WTC11 (cell line): ENCODE measurements around the gene CSPG4. TPM values are rescaled to one million over a fixed set of nuclear protein-coding genes. Genes with fewer than 3 reads are reported as not detected.

ENCODE experiments used
- ATAC-seq: fragments of 200-7000 bp; cut with Tn5 transposase; 2 replicates; pipeline ENCODE4 v1.10.0; 2021; ENCODE audit warnings: mild to moderate bottlenecking, moderate library complexity
- CTCF ChIA-PET: fragments of 300-600 bp; sonication (Branson Sonifier 250); formaldehyde crosslinking; loops from one replicate; lab custom pipeline; 2021; ENCODE audit warnings: antibody characterized with exemption; lab: Charles Lee
- POLR2A ChIA-PET: fragments of 350-600 bp; sonication (Branson Sonifier 250); formaldehyde crosslinking; loops from one replicate; lab custom pipeline; 2021; ENCODE audit warnings: antibody characterized with exemption; lab: Charles Lee
- DNase-seq: peaks from one replicate; pipeline ENCODE4 v3.0.0; 2021; ENCODE audit warnings: low spot score
- H3K27ac Mint-ChIP-seq: 2 replicates; pipeline ENCODE4 v1.8.0; 2021; ENCODE audit warnings: mixed read lengths
- H3K27me3 Mint-ChIP-seq: 2 replicates; pipeline ENCODE4 v1.8.0; 2021; ENCODE audit warnings: low read depth, mild to moderate bottlenecking, moderate library complexity, mixed read lengths
- H3K36me3 Mint-ChIP-seq: 2 replicates; pipeline ENCODE4 v1.8.0; 2021; ENCODE audit warnings: mixed read lengths
- H3K4me1 Mint-ChIP-seq: 2 replicates; pipeline ENCODE4 v1.8.0; 2022; ENCODE audit warnings: mixed read lengths
- H3K4me3 Mint-ChIP-seq: 2 replicates; pipeline ENCODE4 v1.8.0; 2021; ENCODE audit warnings: mild to moderate bottlenecking, moderate library complexity, mixed read lengths
- H3K9me3 Mint-ChIP-seq: 2 replicates; pipeline ENCODE4 v1.8.0; 2021; ENCODE audit warnings: mixed read lengths
- CBFB ChIP-seq: sonication (generic); formaldehyde crosslinking; IDR thresholded peaks from 2 replicates; pipeline ENCODE4 v1.8.1; 2022; ENCODE audit warnings: mild to moderate bottlenecking, low read depth, missing genetic modification reagents
- CREB1 ChIP-seq: sonication (generic); formaldehyde crosslinking; IDR thresholded peaks from 2 replicates; pipeline ENCODE4 v1.8.0; 2023; ENCODE audit warnings: mild to moderate bottlenecking, missing genetic modification reagents
- E2F1 ChIP-seq: sonication (generic); formaldehyde crosslinking; IDR thresholded peaks from 2 replicates; pipeline ENCODE4 v1.8.0; 2022; ENCODE audit warnings: mild to moderate bottlenecking, missing genetic modification reagents
- E2F4 ChIP-seq: sonication (generic); formaldehyde crosslinking; IDR thresholded peaks from 2 replicates; pipeline ENCODE4 v1.8.1; 2022; ENCODE audit warnings: low read depth, mild to moderate bottlenecking, moderate library complexity, missing genetic modification reagents, borderline replicate concordance
- ERG ChIP-seq: fragments of 250-450 bp; sonication (Bioruptor Pico); IDR thresholded peaks from 2 replicates; pipeline ENCODE4 v1.8.0; 2021; ENCODE audit warnings: mild to moderate bottlenecking
- HMGXB4 ChIP-seq: sonication (generic); formaldehyde crosslinking; IDR thresholded peaks from 2 replicates; pipeline ENCODE4 v1.8.1; 2023; ENCODE audit warnings: mild to moderate bottlenecking, moderate library complexity, missing genetic modification reagents
- IRF1 ChIP-seq: sonication (generic); formaldehyde crosslinking; IDR thresholded peaks from 2 replicates; pipeline ENCODE4 v1.8.0; 2023; ENCODE audit warnings: missing genetic modification reagents
- IRF2 ChIP-seq: sonication (generic); formaldehyde crosslinking; IDR thresholded peaks from 2 replicates; pipeline ENCODE4 v1.8.0; 2022; ENCODE audit warnings: low read depth, missing genetic modification reagents, borderline replicate concordance
- JAZF1 ChIP-seq: fragments of 250-450 bp; sonication (Bioruptor Pico); IDR thresholded peaks from 2 replicates; pipeline ENCODE4 v1.9.0; 2021; ENCODE audit warnings: moderate library complexity, mild to moderate bottlenecking, inconsistent platforms
- NR1H2 ChIP-seq: sonication (generic); formaldehyde crosslinking; IDR thresholded peaks from 2 replicates; pipeline ENCODE4 v1.9.0; 2021; ENCODE audit warnings: mild to moderate bottlenecking, moderate library complexity, missing genetic modification reagents
- NR3C1 ChIP-seq: sonication (generic); formaldehyde crosslinking; conservative IDR thresholded peaks from 2 replicates; pipeline ENCODE4 v1.8.1; 2023; ENCODE audit warnings: low read depth, mild to moderate bottlenecking, missing genetic modification reagents
- SOX15 ChIP-seq: fragments of 250-450 bp; sonication (Bioruptor Pico); IDR thresholded peaks from 2 replicates; pipeline ENCODE4 v1.9.0; 2021; ENCODE audit warnings: mild to moderate bottlenecking
- USF1 ChIP-seq: sonication (generic); formaldehyde crosslinking; IDR thresholded peaks from 2 replicates; pipeline ENCODE4 v1.8.0; 2022; ENCODE audit warnings: mild to moderate bottlenecking, missing genetic modification reagents
- ZBTB21 ChIP-seq: sonication (generic); formaldehyde crosslinking; IDR thresholded peaks from 2 replicates; pipeline ENCODE4 v1.8.1; 2023; ENCODE audit warnings: mild to moderate bottlenecking, missing genetic modification reagents, borderline replicate concordance
- ZNF138 ChIP-seq: sonication (generic); formaldehyde crosslinking; conservative IDR thresholded peaks from 2 replicates; pipeline ENCODE4 v1.8.1; 2022; ENCODE audit warnings: mild to moderate bottlenecking, moderate library complexity, missing genetic modification reagents
- ZNF317 ChIP-seq: sonication (generic); formaldehyde crosslinking; IDR thresholded peaks from 2 replicates; pipeline ENCODE4 v1.8.1; 2023; ENCODE audit warnings: low read depth, mild to moderate bottlenecking, moderate library complexity, missing genetic modification reagents, borderline replicate concordance
- ZNF512 ChIP-seq: sonication (generic); formaldehyde crosslinking; IDR thresholded peaks from 2 replicates; pipeline ENCODE4 v1.8.1; 2022; ENCODE audit warnings: missing genetic modification reagents, borderline replicate concordance
- ZNF532 ChIP-seq: fragments of 250-450 bp; sonication (Bioruptor Pico); IDR thresholded peaks from 2 replicates; pipeline ENCODE4 v1.9.0; 2021; ENCODE audit warnings: mild to moderate bottlenecking, borderline replicate concordance
- total RNA-seq: library from RNA; stranded (reverse); gene quantifications from 3 replicates; pipeline ENCODE4 v1.2.3, GENCODE V29; 2021

Gene CSPG4
- total RNA-seq, 1 experiment from 2014 or later: 2.9 TPM

- no peak overlapping the region for H3K4me3 Mint-ChIP-seq
- peaks cover 4% of the 10 kb centered on the region; the same call in 1 of the 2 replicates for H3K27me3 Mint-ChIP-seq
- ATAC-seq (no peak), DNase-seq (no peak)
- ChIA-PET POLR2A (no interaction called here), CTCF (no interaction called here)
- H3K36me3 Mint-ChIP-seq: no peaks in the 10 kb centered on the region
- TF ChIP-seq ZNF317 (CRISPR knock-in tag) (no peak), ERG (CRISPR knock-in tag) (no peak), NR3C1 (CRISPR knock-in tag) (no peak), SOX15 (no peak), CBFB (CRISPR knock-in tag) (no peak), HMGXB4 (CRISPR knock-in tag) (no peak), E2F1 (no peak), JAZF1 (CRISPR knock-in tag) (no peak), ZNF138 (CRISPR knock-in tag) (no peak), NR1H2 (CRISPR knock-in tag) (no peak), E2F4 (CRISPR knock-in tag) (no peak), ZNF512 (CRISPR knock-in tag) (no peak), IRF2 (CRISPR knock-in tag) (no peak), ZNF532 (CRISPR knock-in tag) (no peak), CREB1 (no peak), IRF1 (CRISPR knock-in tag) (no peak), USF1 (CRISPR knock-in tag) (no peak), ZBTB21 (CRISPR knock-in tag) (no peak)
- peaks cover 22% of the 10 kb centered on the region for H3K4me1 Mint-ChIP-seq
- H3K27ac Mint-ChIP-seq: 0 out of 2 replicates have a peak overlapping the region, but pooled peaks have one; percentile 54
- H3K9me3 Mint-ChIP-seq: no peaks in the 10 kb centered on the region
Observed at GRCh38 chr15:75696311-75696720, 16.3 kb downstream of the CSPG4 start.
